HK-2 (cell line): Measurements from ENCODE around the gene TIMM23B.
"Not testable (repeated sequence)": the region's sequence is repeated elsewhere in the genome, so short reads cannot be mapped to it uniquely, and the experiment has no call there.

Experiments used
- DNase-seq: peaks from one replicate; pipeline ENCODE4 v3.0.0-alpha.2; 2018; ENCODE audit not compliant: unreplicated experiment

The TIMM23B gene

GRCh38 chr10:49941447-49942338 is at the start of gene TIMM23B, which contains the start of gene PARG:
Gene TIMM23B (plus strand): TSS chr10:49942053. CDS start chr10:49942195, 142 bp downstream.
Gene PARG (minus strand): TSS chr10:49942027. CDS start chr10:49941725, 302 bp downstream.
- peak; percentile 83 for DNase-seq

DNA sequence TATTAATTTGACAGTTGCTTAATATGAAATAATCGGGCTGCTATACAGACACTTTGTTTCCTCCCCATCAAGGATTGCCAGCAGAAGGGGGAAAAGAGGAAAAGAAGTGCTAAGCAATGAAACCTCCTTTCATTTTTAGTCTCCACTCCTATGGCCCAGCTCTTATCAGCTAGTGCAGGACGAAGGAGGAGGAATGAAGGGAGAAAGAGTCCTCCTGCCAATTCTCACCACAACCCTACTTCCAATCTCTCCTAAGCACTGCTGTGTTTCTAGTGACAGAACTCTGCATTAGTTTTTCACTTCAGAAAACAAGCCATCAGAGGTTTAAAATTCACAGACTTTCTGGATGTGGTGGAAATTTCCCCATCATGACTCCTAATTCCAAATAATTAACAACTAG is 41.9 kb upstream of the TIMM23B start:
- not testable (repeated sequence) for DNase-seq

GRCh38 chr10:49900406-49900805 is 41.4 kb upstream of the TIMM23B start:
- not testable (repeated sequence) for DNase-seq

DNA sequence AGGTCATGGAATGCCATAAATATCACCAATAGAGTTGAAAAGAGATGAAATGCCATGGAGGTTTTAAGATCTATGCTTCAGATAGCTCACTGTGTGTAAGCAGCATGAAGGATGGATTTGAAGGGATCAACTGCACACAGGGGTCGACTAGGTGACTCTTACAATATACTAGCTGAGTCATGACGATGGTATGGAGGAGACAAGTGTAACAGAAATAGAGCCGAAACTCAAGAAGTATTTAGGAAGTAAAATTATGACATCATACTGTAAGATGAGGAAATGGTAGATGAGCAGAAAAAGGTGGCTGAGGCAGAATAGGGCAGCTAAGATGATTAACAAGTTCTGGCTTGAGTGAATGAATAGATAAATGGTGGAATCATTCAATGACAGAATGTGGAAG is 38.0 kb upstream of the TIMM23B start:
- DNase-seq, result not testable (repeated sequence)

DNA sequence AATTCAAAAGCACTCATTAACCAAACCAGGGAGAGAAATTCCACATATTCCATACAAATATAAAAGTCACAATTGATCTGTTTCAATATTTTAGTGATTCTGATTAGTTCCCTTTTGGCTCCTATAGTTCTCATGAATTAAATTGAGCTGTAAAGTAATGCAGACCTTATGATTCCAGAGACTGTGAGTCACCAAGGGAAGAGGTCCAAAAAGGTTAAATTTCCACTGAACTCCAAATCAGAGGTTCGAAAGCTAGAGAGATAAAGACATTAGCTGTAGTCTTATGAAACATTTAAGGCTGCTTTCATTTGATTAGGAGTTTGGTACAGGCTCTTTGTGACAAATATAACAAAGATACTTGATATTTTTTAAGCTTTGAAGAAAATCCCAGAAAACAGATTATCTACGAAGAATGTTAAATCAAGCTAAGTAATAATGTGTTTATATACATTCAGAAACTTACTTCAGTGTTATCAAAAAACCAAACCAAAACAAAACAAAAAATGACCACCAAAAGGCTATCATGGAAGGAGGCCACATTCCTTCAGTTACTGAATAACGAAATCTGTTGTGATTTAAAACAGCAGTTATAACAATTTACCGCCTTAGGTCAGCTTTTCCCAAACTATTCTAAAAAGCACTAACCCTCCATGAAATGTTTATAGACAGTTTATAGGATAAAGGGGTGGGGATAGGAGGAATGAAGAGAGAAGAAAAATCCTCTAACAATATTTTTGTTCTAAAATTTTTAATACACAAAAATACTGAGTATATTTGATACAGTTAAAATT is 33.4 kb upstream of the TIMM23B start:
- not testable (repeated sequence) for DNase-seq

DNA sequence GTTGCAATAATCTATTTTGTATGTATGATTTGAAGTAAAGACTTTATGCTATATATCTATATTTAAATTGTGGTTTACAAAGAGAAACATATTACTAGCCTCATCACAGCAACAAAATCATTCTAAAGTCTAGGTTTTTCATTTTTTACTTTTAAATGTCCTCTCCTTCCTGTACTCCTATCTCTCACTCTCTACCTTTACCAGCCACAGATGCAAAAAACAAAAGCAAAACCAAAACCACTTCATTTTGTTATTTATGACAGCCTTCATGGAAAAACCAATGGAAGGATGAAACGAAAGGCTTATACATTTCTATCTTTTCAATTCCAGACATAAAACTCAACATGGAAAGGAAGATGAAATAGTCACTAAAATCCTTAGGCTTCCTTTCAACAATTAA is 31.6 kb upstream of the TIMM23B start:
- not testable (repeated sequence) for DNase-seq

DNA sequence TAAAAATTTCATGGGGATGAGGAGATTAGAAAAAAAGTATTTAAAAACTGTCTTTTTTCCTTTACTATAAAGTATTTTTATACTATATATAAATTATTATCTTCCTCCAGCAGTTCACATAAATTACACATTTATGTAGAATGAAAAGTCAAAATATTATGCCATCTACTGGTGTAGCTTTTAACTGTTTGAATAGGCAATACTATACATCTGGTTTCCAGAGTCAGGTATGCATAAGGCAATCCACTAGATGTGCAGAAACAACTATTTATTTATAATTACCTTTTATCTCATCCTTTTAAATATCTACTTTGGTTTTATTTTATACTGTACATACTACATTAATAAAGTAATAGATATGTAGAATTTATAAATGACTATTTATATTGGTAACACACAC is 25.4 kb upstream of the TIMM23B start:
- not testable (repeated sequence) for DNase-seq

DNA sequence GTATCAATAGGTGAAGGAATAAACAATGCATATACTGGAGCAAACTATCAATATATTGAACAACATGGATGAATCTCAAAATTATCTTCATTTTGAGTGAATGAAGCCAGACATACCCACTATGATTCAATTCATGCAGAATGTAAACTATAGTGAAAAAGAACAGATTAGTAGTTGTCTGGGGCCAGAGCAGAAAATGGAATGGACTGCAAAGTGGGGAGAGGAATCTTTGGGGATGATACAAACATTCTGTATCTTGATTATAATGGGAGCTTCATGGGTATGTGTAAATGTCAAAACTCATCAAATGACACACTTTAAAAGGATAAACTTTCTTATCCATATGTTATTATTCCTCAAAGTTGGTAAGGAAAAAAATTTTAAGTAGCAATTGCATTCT is 23.9 kb upstream of the TIMM23B start:
- DNase-seq, result not testable (repeated sequence)

DNA sequence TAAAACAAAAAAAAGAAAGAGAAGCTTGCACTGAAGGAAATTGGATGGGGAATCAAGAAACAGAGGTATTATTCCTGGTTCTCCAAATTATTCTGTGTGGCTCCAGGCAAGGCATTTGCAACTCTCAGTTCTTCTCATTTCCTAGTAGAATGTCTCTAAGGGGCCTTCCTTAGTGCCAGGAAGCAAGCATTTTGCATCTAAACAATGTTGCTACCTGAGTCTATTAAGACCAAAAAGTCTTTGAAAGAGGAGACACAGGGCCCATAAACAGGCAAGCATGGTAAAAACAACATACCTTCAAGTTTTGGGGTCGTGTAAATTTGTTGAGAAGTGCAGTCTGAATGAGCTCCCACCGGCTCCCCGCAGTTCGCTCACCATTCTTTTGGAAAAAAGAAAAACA is 19.8 kb upstream of the TIMM23B start:
- not testable (repeated sequence) for DNase-seq

GRCh38 chr10:49923572-49923971 is 18.3 kb upstream of the TIMM23B start:
- DNase-seq, result not testable (repeated sequence)

- DNase-seq, result not testable (repeated sequence)
These were observed 10.6 kb upstream of the TIMM23B start for GRCh38 chr10:49931276-49931675.

GRCh38 chr10:49931959-49932728 is 9.7 kb upstream of the TIMM23B start:
- not testable (repeated sequence) for DNase-seq

DNA sequence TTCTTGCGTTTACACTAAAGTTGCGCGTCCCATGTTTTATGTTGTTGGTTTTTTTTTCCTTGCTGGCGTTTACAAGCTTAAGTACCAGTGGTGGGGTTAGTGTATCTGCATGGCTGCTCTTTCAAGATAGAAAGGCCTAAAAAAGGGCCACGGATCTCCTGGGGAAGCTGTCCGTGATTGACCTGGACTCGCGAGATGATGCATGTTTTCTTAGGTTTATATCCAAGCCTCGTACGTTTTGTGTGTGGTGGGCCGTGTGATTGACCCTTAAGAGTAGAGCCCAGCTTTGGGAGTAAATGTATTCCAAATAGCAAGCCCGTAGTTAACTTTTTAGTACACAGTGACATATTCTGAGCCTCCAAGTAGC is 469 bp downstream of the TIMM23B start:
- not testable (repeated sequence) for DNase-seq

- not testable (repeated sequence) for DNase-seq
These were observed 1.8 kb downstream of the TIMM23B start for GRCh38 chr10:49943607-49944006.

GRCh38 chr10:49948142-49948541 is 6.3 kb downstream of the TIMM23B start:
- not testable (repeated sequence) for DNase-seq

- not testable (repeated sequence) for DNase-seq
These were observed 6.9 kb downstream of the TIMM23B start for GRCh38 chr10:49948737-49949136.

GRCh38 chr10:49952006-49952405 is 10.2 kb downstream of the TIMM23B start:
- DNase-seq, result not testable (repeated sequence)

DNA sequence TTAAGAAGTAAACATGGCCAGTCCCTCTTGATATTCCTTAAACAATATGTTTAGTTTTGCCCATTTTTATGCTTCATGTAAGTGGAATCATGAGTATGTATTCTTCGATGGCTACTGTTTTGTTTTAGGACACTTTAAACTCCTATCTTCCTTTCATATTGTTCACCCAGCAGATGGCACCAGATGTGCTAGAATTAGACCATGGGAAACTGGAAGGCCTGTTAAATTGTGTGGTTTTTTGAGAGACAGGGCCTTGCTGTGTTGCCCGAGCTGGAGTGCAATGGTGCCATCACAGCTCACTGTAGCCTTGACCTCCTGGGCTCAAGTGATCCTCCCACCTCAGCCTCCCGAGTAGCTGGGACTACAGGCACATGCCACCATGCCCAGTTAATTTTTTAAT is 11.3 kb downstream of the TIMM23B start:
- DNase-seq, result not testable (repeated sequence)

- not testable (repeated sequence) for DNase-seq
These were observed 28.5 kb downstream of the TIMM23B start for GRCh38 chr10:49970331-49970857.

- DNase-seq, result not testable (repeated sequence)
These were observed 29.6 kb downstream of the TIMM23B start for GRCh38 chr10:49971466-49971865.

GRCh38 chr10:49972094-49972493 is 30.2 kb downstream of the TIMM23B start:
- not testable (repeated sequence) for DNase-seq
